Mesodermal cell (in vitro differentiated cells): ENCODE data around the gene METTL24.
"Not testable (repeated sequence)": the region's sequence is repeated elsewhere in the genome, so short reads cannot be mapped to it uniquely, and the experiment has no call there.

Experiments
- H3K27ac ChIP-seq: 2 replicates; pipeline ENCODE4 v1.7.0; 2013; ENCODE audit warnings: mild to moderate bottlenecking, low read depth, low read length, moderate library complexity; ENCODE audit not compliant: severe bottlenecking
- H3K36me3 ChIP-seq: 2 replicates; pipeline ENCODE4 v1.7.1; 2013; ENCODE audit warnings: mild to moderate bottlenecking, low read length, moderate library complexity; ENCODE audit not compliant: control insufficient read depth, insufficient read depth
- H3K4me1 ChIP-seq: one replicate; pipeline ENCODE4 v1.7.1; 2013; ENCODE audit warnings: mild to moderate bottlenecking, low read length; ENCODE audit not compliant: insufficient read depth, control insufficient read depth, poor library complexity, severe bottlenecking
- H3K4me3 ChIP-seq: 2 replicates; pipeline ENCODE4 v1.7.0; 2013; ENCODE audit warnings: low read length, control low read depth, mild to moderate bottlenecking; ENCODE audit not compliant: insufficient read depth, poor library complexity, severe bottlenecking; ENCODE audit errors: extremely low read depth
- H3K9me3 ChIP-seq: 2 replicates; pipeline ENCODE4 v1.7.1; 2013; ENCODE audit warnings: mild to moderate bottlenecking, low read length, moderate library complexity; ENCODE audit not compliant: control insufficient read depth
- WGBS, 2 experiments: methylation state at CpG; one replicate each; pipeline ENCODE4 v1.1.5; 2013; ENCODE audit warnings: missing lambda C conversion rate in 2 of 2; ENCODE audit not compliant: insufficient coverage in 2 of 2; 5-methylcytosine and 5-hydroxymethylcytosine counted together

METTL24 gene

DNA sequence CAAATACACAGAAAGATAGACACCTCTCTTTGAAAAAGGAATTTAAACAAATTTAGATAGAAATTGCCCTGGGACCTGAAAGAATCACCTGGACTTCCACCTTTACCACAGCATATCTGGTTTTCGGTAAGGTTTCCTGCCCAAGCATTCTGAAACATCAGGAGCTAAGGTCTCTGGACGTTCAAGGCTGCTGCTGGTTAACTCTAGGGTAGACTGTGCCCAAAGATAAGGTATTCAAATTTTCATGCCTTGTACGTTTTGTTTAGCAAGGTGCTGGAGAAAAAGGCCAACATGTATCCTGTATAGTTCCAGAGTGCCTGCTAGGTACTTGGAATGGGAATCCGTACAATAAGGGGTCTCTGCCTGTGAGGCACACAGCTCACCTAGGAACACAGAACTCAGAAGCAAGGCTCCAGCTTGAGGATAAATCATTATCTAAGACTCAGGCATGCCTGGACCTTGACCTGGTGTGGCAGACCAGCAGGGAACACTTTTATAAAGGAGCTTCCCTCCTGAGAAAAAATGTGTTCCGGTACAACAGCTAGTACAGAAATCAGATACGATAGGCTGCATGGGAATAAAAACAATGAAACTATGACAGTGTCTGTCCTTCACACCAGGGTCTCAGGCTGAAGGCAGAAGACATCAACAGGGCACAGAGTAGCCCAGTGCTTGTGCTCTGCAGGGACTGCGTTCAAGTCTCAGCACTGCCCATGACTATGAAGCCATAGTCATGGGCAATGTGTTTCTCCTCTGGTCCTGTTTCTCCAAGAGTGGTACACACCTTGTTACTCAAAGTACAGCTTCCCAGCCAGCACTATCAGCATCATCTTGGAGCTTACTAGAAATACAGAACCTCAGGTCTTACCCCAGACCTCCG lies 70.4 kb downstream of the METTL24 start:
- no peak overlapping the region for H3K4me3 ChIP-seq
- no peaks in the 10 kb centered on the region for H3K36me3 ChIP-seq
- 84 to 98% methylated on average over 5 to 7 of the region's 8 CpGs for WGBS, 2 experiments
- H3K4me1 ChIP-seq: no peaks in the 10 kb centered on the region
- no peaks in the 10 kb centered on the region for H3K9me3 ChIP-seq
- H3K27ac ChIP-seq: no peak overlapping the region

DNA sequence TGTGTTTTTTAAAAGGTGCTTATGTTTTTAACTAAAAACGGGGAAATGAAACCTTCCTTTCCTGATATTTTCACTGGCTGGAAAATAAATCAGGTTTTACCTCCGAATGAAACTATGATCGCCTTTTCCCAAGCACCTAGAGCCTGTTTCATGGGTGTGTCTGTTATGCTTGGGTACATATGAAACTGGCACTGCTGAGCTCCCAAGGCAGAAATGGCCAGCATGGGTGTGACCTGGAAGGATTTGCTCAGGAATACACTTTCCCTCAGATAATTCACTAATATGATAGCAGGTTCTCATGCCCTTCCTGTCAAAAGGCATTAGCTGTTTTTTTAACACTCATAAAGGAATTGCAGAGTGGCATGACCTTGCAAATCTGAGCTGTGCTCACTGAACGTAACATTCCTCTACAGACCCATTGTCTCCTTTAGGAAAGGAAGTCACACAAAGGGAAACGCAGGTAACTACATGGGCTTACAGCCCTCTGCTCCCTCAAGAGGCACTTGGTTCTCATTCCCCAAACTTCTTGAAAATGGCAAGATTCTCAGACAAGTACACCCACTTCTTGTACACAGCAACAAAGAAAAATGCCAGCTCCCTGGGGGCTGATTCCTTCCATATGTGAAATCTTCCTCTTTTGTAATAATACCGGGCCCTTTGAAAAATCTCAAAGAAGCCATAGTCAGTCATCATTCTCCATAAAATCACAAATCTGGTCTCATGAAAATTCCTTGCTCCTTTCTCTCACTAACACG lies 72.7 kb downstream of the METTL24 start:
- no peak overlapping the region for H3K27ac ChIP-seq
- WGBS, 2 experiments: 86 to 97% methylated on average over 4 of the region's 7 CpGs
- no peak overlapping the region for H3K4me3 ChIP-seq
- no peaks in the 10 kb centered on the region for H3K4me1 ChIP-seq
- no peaks in the 10 kb centered on the region for H3K36me3 ChIP-seq
- no peaks in the 10 kb centered on the region for H3K9me3 ChIP-seq

DNA sequence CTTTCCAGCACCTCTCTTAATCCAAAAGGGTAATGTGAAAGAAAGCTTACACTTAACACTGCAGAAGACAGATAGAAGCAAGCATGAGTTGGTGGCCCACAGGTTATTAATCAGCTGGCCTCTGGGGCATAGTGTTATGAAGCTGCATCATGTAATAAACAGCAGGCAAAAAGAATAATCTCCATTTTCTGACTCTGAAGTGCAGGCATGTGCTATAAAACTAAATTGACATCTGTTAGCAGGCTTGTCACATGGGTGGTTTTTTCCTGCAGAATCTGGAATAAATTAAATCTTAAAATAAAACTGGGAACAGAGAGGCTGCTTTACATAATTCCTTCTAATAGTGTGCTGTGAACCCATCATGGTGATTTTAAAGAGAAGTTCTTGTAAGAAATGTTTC lies 73.3 kb downstream of the METTL24 start:
- Histone ChIP-seq H3K4me3 (no peak overlapping the region), H3K9me3 (peaks cover 2% of the 10 kb centered on the region), H3K36me3 (no peaks in the 10 kb centered on the region), H3K4me1 (no peaks in the 10 kb centered on the region), H3K27ac (no peak overlapping the region)

DNA sequence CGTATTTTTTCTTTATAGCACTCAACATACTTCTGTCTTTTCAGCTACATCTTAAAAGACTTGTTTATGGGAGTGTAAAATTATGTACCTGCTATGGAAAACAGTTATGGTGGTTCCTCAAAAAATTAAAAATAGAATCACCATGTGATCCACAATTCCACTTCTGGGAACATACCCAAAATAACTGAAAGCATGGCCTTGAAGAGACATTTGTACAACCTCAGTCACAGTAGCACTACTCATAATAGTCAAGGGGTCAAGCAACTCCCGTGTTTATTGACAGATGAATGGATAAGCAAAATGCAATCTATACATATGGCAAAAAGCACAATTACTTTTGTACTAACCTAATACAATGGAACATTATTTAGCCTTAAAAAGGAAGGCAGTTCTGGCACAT lies 74.5 kb downstream of the METTL24 start:
- no CpG with 5 or more reads among the region's 2 CpGs for WGBS, 2 experiments
- H3K9me3 ChIP-seq: peaks cover 5% of the 10 kb centered on the region
- H3K36me3 ChIP-seq: no peaks in the 10 kb centered on the region
- H3K4me3 ChIP-seq: no peak overlapping the region
- no peaks in the 10 kb centered on the region for H3K4me1 ChIP-seq
- H3K27ac ChIP-seq: no peak overlapping the region

DNA sequence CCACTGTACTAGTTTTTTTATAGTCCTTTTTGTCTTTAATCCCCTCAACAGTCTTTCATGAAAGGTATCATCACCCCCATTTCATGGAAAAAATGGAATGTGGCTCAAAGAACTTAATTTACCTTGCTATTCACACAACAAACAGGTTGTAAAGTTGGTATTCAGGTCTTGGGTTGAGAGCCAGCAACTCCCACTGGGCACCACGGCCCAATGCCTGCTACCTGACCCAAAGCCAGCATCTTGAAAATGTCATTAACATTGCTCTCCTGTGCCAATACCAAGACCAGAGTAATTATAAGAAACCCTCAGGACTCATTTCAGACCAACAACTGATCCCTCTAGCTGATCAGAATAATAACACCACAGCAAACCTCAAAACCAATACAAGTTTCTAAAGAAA lies 75.7 kb downstream of the METTL24 start:
- peaks cover 5% of the 10 kb centered on the region for H3K9me3 ChIP-seq
- 83% methylated on average over 1 of the region's 1 CpG; no CpG with 5 or more reads in 1 of the 2 experiments for WGBS, 2 experiments
- H3K27ac ChIP-seq: no peak overlapping the region
- H3K4me3 ChIP-seq: no peak overlapping the region
- no peaks in the 10 kb centered on the region for H3K36me3 ChIP-seq
- H3K4me1 ChIP-seq: no peaks in the 10 kb centered on the region

DNA sequence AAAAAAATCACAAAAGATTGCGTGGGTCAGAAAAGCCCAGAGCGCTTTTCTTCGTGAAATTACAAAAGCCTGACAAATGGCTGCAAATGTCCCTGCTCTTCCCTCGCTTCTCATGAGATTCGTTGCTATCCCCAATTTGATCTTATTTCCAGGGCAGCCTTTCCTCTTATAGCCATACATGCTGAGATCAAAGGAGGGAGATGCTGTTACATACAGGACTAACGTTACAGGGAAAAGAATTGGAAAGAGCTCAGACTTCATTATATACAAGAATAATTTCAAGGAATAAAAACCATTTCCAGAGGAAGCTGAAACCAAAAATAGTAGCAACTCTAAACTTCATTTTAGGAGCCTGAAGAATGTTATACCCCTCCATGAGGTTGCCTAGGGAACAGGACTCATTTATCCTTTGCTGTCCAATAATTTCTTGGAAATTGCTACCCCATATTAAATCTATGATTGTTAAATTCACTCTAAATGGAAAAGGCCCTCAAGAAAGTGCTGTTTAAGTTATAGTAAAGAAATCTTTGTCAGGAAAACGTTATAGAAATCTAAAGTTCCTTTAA lies 81.0 kb downstream of the METTL24 start:
- Histone ChIP-seq H3K4me1 (no peaks in the 10 kb centered on the region), H3K27ac (no peak overlapping the region), H3K36me3 (no peaks in the 10 kb centered on the region), H3K4me3 (no peak overlapping the region), H3K9me3 (peaks cover 5% of the 10 kb centered on the region)
- WGBS, 2 experiments: 74 to 80% methylated on average over 5 of the region's 7 CpGs

DNA sequence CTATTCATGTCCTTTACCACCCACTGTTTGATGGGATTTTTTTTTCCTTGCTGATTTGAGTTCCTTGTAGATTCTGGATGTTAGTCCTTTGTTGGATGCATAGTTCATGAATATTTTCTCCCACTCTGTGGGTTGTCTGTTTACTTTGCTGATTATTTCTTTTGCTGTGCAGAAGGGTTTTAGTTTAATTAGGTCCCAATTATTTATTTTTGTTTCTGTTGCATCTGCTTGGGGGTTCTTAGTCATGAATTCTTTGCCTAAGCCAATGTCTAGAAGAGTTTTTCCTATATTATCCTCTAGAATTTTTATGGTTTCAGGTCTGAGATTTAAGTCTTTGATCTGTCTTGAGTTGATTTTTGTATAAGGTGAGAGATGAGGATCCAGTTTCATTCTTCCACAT lies 85.4 kb downstream of the METTL24 start:
- not testable (repeated sequence) for H3K9me3 ChIP-seq, H3K4me3 ChIP-seq, H3K27ac ChIP-seq, H3K4me1 ChIP-seq, H3K36me3 ChIP-seq

DNA sequence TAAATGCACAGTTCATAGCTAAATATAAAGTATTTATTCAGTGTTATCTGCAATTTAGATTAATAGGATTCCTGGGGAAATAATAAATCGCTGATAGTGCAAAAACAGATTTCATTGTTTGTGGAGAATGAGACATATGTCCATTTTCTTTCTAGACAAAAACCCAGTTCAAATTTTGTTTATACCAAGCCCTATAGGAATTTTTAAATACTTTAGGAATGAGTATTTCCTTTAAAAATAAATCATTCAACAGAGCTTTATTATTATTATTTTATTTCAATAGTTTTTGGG lies 86.5 kb downstream of the METTL24 start:
- H3K4me3 ChIP-seq: no peak overlapping the region
- peaks cover 8% of the 10 kb centered on the region for H3K4me1 ChIP-seq
- no peaks in the 10 kb centered on the region for H3K36me3 ChIP-seq
- no CpG with 5 or more reads among the region's 1 CpG for WGBS, 2 experiments
- H3K27ac ChIP-seq: no peak overlapping the region
- no peaks in the 10 kb centered on the region for H3K9me3 ChIP-seq

DNA sequence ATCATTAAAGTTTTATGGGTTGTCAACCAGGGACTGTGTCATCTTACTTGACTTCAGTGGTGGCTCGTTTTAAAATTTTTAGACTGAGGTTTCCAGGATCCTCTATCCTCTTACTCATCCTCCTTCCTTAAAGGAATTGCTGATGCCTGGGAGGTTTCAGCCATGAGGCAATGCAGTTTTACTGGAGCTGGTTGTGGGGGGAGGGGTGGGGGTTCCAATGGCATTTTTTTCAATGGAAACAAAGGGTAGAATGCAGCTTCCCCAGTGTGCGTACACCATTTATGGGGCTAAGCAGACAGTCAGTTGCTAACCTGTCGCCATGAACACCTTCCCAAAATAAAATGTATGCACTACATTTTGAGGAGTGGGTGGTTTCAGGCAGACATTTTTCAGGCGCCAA lies 88.0 kb downstream of the METTL24 start:
- H3K36me3 ChIP-seq: no peaks in the 10 kb centered on the region
- 63% methylated on average over 1 of the region's 4 CpGs; no CpG with 5 or more reads in 1 of the 2 experiments for WGBS, 2 experiments
- H3K27ac ChIP-seq: peak overlapping the region; percentile 58
- H3K4me1 ChIP-seq: peaks cover 8% of the 10 kb centered on the region
- H3K4me3 ChIP-seq: no peak overlapping the region
- no peaks in the 10 kb centered on the region for H3K9me3 ChIP-seq

DNA sequence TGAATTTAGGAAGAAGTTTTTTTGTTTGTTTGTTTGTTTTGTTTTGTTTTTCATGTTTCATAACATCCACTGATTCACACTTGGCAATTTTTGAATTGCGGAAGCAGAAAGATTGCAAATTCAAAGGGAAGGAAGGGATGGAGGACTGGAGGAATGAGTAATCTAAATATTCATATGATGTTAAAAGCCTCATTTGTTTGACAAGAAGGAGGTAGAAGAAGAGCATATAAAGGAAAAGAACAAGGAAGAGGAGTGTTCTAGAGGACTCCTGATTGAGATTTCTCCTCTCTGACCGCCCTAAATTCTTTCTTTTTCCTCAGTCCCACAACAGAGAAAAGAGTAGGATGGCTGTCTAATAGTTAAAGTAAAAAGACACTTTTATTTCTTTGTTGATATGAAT lies 88.5 kb downstream of the METTL24 start:
- peak overlapping the region; percentile 58 for H3K27ac ChIP-seq
- no peaks in the 10 kb centered on the region for H3K9me3 ChIP-seq
- peaks cover 8% of the 10 kb centered on the region for H3K4me1 ChIP-seq
- no peaks in the 10 kb centered on the region for H3K36me3 ChIP-seq
- no peak overlapping the region for H3K4me3 ChIP-seq
- no CpG with 5 or more reads among the region's 2 CpGs for WGBS, 2 experiments

DNA sequence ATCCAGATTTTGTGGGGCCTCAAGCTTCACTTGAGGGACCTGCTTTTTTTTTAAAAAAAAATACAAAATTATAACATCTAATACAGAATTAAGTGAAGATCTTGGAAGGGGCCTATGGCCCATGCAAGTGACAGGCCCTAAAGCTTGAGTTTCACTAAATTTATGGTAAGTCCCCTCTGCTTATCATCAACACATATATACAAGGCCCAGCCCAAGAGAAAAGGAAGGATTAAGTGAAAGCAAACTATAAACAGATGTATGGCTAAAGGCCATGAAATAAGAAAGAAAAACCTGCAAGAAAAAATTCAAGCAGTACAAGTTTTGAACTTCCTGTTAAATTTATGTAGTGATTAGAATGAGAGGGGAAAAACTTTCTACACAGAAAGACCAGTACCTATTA lies 91.2 kb downstream of the METTL24 start:
- H3K36me3 ChIP-seq: no peaks in the 10 kb centered on the region
- H3K4me1 ChIP-seq: peaks cover 8% of the 10 kb centered on the region
- no peak overlapping the region for H3K4me3 ChIP-seq
- H3K27ac ChIP-seq: no peak overlapping the region
- no peaks in the 10 kb centered on the region for H3K9me3 ChIP-seq
